Heart right ventricle (tissue), 16 donors: ENCODE data around the gene SETBP1. TPM values are rescaled to one million over a fixed set of nuclear protein-coding genes. Genes with fewer than 3 reads are reported as not detected.

Source experiments
- ATAC-seq, 8 donors: fragments of 200-7000 bp; cut with Tn5 transposase; one replicate each; pipeline ENCODE4 v1.9.1; 2020; ENCODE audit warnings: mild to moderate bottlenecking in 8 of 8, moderate library complexity in 8 of 8, moderate number of reproducible peaks in 1 of 8
- DNase-seq, 2 donors: peaks; one replicate each; pipeline ENCODE4 v3.0.0-alpha.2; 2020
- H3K27ac ChIP-seq, 10 donors: fragments of 200-600 bp; sonication (generic) in 2 of 10; one replicate each; pipeline versions ENCODE4 v1.5.0 to v1.8.0; 2020 to 2022; ENCODE audit warnings: mild to moderate bottlenecking in 3 of 10
- H3K27me3 ChIP-seq, 7 donors: fragments of 200-600 bp; one replicate each; pipeline ENCODE4 v1.8.0; 2021 to 2022; ENCODE audit warnings: mild to moderate bottlenecking in 2 of 7
- H3K36me3 ChIP-seq, 9 donors: fragments of 200-600 bp; sonication (generic) in 1 of 9; one replicate each; pipeline versions ENCODE4 v1.5.0 to v1.8.0; 2020 to 2022; ENCODE audit warnings: mild to moderate bottlenecking in 2 of 9
- H3K4me1 ChIP-seq, 9 donors: fragments of 200-600 bp; sonication (generic) in 1 of 9; one replicate each; pipeline versions ENCODE4 v1.5.0 to v1.8.0; 2020 to 2022; ENCODE audit warnings: mild to moderate bottlenecking in 4 of 9
- H3K4me3 ChIP-seq, 10 donors: fragments of 200-600 bp; sonication (generic) in 2 of 10; one replicate each; pipeline versions ENCODE4 v1.5.0 to v1.8.0; 2020 to 2022; ENCODE audit warnings: mild to moderate bottlenecking in 7 of 10, moderate library complexity in 2 of 10
- H3K9me3 ChIP-seq, 11 donors: fragments of 200-600 bp in 10 of 11; sonication (generic) in 2 of 11; one replicate each; pipeline versions ENCODE4 v1.5.0 to v1.8.0; 2013 to 2022; ENCODE audit warnings: mild to moderate bottlenecking in 2 of 11, control low read depth in 1 of 11, moderate library complexity in 1 of 11
- WGBS, 2 donors: extraction: QIAGEN DNeasy Blood & Tissue Kit; methylation state at CpG; one replicate each; pipeline ENCODE4 v1.1.7; 2013; ENCODE audit warnings: inconsistent platforms in 1 of 2; 5-methylcytosine and 5-hydroxymethylcytosine counted together
- intact Hi-C, 10 donors: fragments of 100-400 bp; cut with DNase I; formaldehyde crosslinking; loops; one replicate each; pipeline versions ENCODE4 v1.11.1 to v1.14.2; 2022
- polyA plus RNA-seq, 2 donors: library from polyadenylated mRNA; stranded (reverse); fragments of 200-250 nt; gene quantifications; one replicate each; pipeline ENCODE4 v1.2.3, GENCODE V29; 2013
- total RNA-seq, 10 donors: library from RNA; stranded (reverse); fragmentation: NEBNext Ultra II Directional in 3 of 10; extraction: Animal tissue kit (Norgen Biotek cat#: 25700) in 3 of 10; gene quantifications; one replicate each; pipeline versions ENCODE4 v1.2.1 to v1.2.4, GENCODE V29; 2021 to 2023
- TF ChIP-seq, protein P1 (sequence below), 9 donors: fragments of 200-600 bp; sonication (generic) in 2 of 9; IDR thresholded peaks; one replicate each; pipeline versions ENCODE4 v1.5.0 to v1.8.0; 2021 to 2022; ENCODE audit warnings: antibody characterized with exemption in 9 of 9, mild to moderate bottlenecking in 5 of 9, moderate library complexity in 1 of 9
- donor health status: Arrhythmogenic right ventricular cardiomyopathy.
- donor health status: ischemic (EF 13 %, LVEDD 7.1; RV severe dilation, severe dysfunction).
- donor health status: healthy with polysubstance abuse.
- donor health status: DM: no; HTN: yes; CAD: no.
- donor health status: DM: no; HTN: no; CAD: no.
- donor health status: ischemic (EF 25% LVEDD 6.9; RV normal size, moderate dysfunction).
- donor health status: ischemic (EF 25% LVEDD 5.7; RV mildly dilated, moderate dysfunction).
- donor health status: healthy.
- donor health status: DM: yes; HTN: yes; CAD: no.
- donor health status: Ischemic cardiomyopathy.
- donor health status: ischemic (EF 35%, LVEDD 5.7; RV mildly dilated, moderate dysfunction).
- donor health status: nonischemic (EF 11% LVEDD 7.7; RV severe dilation, severe dysfunction).
- donor health status: DM: yes; HTN: yes; CAD: no.
- donor health status: PGD.
- donor health status: ischemic (EF 29% LVEDD 5.4; RV normal size, mild dysfunction).
- donor health status: nonischemic (EF 23%, LVEDD 6.1; RV moderate dilation, normal function).

SETBP1 gene
- total and polyA plus RNA-seq, 12 donors = 0.71 to 12.2 (median 6.1) TPM

DNA sequence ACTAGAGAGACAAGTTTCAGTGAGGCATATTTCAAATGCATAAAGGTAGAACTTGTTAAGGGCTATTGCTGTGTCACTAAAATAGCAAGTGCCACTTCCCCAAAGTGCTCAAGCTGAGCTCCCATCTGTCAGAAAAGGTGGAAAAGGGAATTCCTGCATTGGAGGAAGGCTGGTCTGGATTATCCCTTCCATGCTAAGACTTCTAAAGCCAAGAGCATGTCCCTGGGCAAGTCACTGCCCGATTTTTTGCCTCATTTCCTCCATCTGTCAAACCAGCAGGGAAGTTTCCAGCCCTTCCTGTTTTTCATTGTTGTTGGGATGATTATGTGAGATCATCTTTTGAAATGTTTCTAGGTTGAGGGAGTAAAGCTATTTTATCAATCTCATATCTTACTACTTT, 175.5 kb downstream of the SETBP1 start:
- Histone ChIP-seq H3K27ac (peak overlapping the region in 2 of 10 donors; percentile 22 to 47), H3K9me3 (peaks cover 0 to 5% (median 0%) of the 10 kb centered on the region in 11 donors), H3K36me3 (no peaks in the 10 kb centered on the region), H3K4me1 (peaks cover 0 to 64% (median 37%) of the 10 kb centered on the region in 9 donors), H3K27me3 (peaks cover 0 to 11% (median 0%) of the 10 kb centered on the region in 7 donors), H3K4me3 (no peak overlapping the region)
- intact Hi-C loops = loop anchor here in 1 of 10 donors (10.0 kb wide), 1 partner anchor 61 kb away; no protein-coding TSS in a partner anchor
- ATAC-seq = peak in 1 of 8 donors; percentile 31
- TF ChIP-seq, protein P1, sequence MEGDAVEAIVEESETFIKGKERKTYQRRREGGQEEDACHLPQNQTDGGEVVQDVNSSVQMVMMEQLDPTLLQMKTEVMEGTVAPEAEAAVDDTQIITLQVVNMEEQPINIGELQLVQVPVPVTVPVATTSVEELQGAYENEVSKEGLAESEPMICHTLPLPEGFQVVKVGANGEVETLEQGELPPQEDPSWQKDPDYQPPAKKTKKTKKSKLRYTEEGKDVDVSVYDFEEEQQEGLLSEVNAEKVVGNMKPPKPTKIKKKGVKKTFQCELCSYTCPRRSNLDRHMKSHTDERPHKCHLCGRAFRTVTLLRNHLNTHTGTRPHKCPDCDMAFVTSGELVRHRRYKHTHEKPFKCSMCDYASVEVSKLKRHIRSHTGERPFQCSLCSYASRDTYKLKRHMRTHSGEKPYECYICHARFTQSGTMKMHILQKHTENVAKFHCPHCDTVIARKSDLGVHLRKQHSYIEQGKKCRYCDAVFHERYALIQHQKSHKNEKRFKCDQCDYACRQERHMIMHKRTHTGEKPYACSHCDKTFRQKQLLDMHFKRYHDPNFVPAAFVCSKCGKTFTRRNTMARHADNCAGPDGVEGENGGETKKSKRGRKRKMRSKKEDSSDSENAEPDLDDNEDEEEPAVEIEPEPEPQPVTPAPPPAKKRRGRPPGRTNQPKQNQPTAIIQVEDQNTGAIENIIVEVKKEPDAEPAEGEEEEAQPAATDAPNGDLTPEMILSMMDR (IDR thresholded peaks at IDR 0.05) = no peak
- DNase-seq = no peak
- 55 to 63% methylated on average over 1 of the region's 1 CpG for WGBS, 2 donors

DNA sequence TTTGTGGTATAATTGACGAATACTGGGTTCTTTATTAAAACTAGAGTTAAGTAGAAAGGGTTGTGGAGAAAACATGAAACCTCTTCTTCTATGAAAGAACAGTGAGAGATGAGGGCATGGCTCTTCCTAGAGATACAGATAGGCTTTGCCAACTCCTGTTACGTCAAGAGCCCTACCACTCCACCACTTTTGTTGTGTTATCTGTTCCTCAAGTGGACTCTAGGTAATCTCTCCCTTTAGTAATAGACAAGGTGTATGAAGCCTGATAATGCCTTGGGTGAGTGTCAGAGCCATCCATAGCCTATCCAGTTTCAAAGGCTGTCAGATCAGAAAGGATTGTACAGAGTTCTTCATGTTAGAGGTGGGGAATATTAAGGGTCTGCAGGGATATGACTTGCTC, 176.4 kb downstream of the SETBP1 start:
- Histone ChIP-seq H3K4me3 (no peak overlapping the region), H3K27ac (peak overlapping the region in 1 of 10 donors; percentile 47), H3K36me3 (no peaks in the 10 kb centered on the region), H3K27me3 (peaks cover 0 to 11% (median 0%) of the 10 kb centered on the region in 7 donors), H3K4me1 (peaks cover 0 to 57% (median 31%) of the 10 kb centered on the region in 9 donors), H3K9me3 (peaks cover 0 to 5% (median 0%) of the 10 kb centered on the region in 11 donors)
- 74 to 75% methylated on average over 2 of the region's 2 CpGs for WGBS, 2 donors
- DNase-seq = no peak
- intact Hi-C loops = loop anchor here in 1 of 10 donors (10.0 kb wide), 1 partner anchor 62 kb away; no protein-coding TSS in a partner anchor
- peak in 2 of 8 donors; percentile 30 to 43 for ATAC-seq
- TF ChIP-seq, protein P1 (IDR thresholded peaks at IDR 0.05) = no peak

DNA sequence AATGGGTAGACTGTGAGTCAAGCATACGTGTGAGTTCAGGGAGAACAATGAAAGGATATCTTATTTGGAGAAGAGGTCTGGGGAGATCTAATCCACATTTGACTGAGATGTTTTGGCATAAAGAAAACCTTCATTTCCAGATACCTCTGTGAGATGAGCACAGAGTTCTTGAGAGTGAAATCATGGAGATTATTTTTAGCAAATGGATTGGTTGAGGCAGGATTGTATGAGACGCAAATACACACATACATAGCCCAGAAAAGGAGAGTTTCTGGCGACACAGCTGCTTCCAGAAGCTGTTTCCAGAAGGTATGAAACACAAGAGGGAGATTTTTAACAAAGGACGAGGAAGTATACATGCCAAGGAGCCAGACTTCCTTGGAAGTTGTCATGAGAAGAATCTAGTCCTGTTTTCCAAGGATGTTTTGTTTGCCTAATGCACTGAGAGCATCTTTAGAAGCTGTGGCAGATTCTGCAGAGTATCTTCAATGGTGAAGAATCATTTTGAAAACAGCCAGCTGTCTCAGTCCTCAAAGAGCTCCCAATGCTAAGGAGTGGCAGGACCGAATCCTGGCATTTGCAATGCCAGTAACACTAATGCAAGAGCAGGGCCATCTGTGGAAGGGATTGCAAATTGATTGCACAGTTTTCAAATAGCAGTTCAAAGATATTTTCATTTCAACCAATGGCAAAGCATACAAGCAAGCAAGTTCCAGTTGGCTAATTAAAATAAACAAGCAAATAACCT, 177.2 kb downstream of the SETBP1 start:
- no peak for ATAC-seq
- no peaks in the 10 kb centered on the region for H3K36me3 ChIP-seq
- H3K9me3 ChIP-seq = peaks cover 0 to 5% (median 0%) of the 10 kb centered on the region in 11 donors
- intact Hi-C loops = loop anchor here in 1 of 10 donors (10.0 kb wide), 1 partner anchor 63 kb away; no protein-coding TSS in a partner anchor
- no peak overlapping the region for H3K27ac ChIP-seq
- TF ChIP-seq, protein P1 (IDR thresholded peaks at IDR 0.05) = no peak
- WGBS, 2 donors = 65 to 77% methylated on average over 5 of the region's 5 CpGs
- H3K4me3 ChIP-seq = no peak overlapping the region
- H3K27me3 ChIP-seq = peaks cover 0 to 11% (median 0%) of the 10 kb centered on the region in 7 donors
- DNase-seq = no peak
- peaks cover 0 to 48% (median 23%) of the 10 kb centered on the region in 9 donors for H3K4me1 ChIP-seq

DNA sequence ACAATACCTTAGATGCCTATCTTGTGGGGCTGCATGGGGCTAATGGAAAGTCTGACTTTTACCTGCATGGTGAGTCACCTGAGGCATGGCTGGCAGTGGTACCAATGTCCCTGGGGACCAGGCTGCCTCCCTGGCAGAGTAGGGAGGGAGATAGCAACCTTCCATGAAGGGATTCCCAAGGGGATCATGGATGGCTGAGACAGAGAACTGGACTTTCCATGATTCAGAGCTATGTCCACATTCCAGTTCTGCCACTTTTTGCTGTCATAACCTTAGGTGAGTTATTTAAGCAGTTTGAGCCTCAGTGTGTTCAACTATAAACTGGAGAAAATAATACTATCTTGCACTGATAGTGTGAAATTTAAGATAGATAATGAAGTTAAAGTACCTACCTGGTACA, 178.6 kb downstream of the SETBP1 start:
- Histone ChIP-seq H3K27me3 (peaks cover 0 to 11% (median 0%) of the 10 kb centered on the region in 7 donors), H3K4me3 (no peak overlapping the region), H3K4me1 (peaks cover 0 to 42% (median 19%) of the 10 kb centered on the region in 9 donors), H3K9me3 (peaks cover 0 to 5% (median 0%) of the 10 kb centered on the region in 11 donors), H3K27ac (no peak overlapping the region), H3K36me3 (no peaks in the 10 kb centered on the region)
- DNase-seq = no peak
- intact Hi-C loops = loop anchor here in 1 of 10 donors (10.0 kb wide), 1 partner anchor 64 kb away; no protein-coding TSS in a partner anchor
- TF ChIP-seq, protein P1 (IDR thresholded peaks at IDR 0.05) = no peak
- no peak for ATAC-seq
